HEK293 (cell line): ENCODE measurements around the gene TMEM167B.

Source experiments
- FEZF1 ChIP-seq: fragments of 450-650 bp; formaldehyde crosslinking; IDR thresholded peaks from 2 replicates; pipeline ENCODE4 v1.5.1; 2016; ENCODE audit warnings: missing biosample characterization, missing genetic modification characterization
- KLF1 ChIP-seq: fragments of 450-650 bp; formaldehyde crosslinking; IDR thresholded peaks from 2 replicates; pipeline ENCODE4 v1.5.1; 2016; ENCODE audit warnings: missing biosample characterization, missing genetic modification characterization
- PATZ1 ChIP-seq: fragments of 450-650 bp; formaldehyde crosslinking; IDR thresholded peaks from 2 replicates; pipeline ENCODE4 v1.5.1; 2016; ENCODE audit warnings: missing biosample characterization, missing genetic modification characterization
- PRDM10 ChIP-seq: fragments of 450-650 bp; formaldehyde crosslinking; IDR thresholded peaks from 2 replicates; pipeline ENCODE4 v1.5.1; 2016; ENCODE audit warnings: missing biosample characterization, missing genetic modification characterization
- TCF7L2 ChIP-seq: IDR thresholded peaks from 2 replicates; pipeline ENCODE4 v1.6.1; 2011; ENCODE audit warnings: low read depth, mild to moderate bottlenecking, inconsistent platforms, low read length, moderate library complexity, borderline replicate concordance
- ZBTB26 ChIP-seq: fragments of 450-650 bp; formaldehyde crosslinking; optimal IDR thresholded peaks from 2 replicates; pipeline ENCODE3; 2016; ENCODE audit warnings: missing biosample characterization, mild to moderate bottlenecking, missing genetic modification characterization
- ZEB2 ChIP-seq: fragments of 450-650 bp; formaldehyde crosslinking; IDR thresholded peaks from 2 replicates; pipeline ENCODE4 v1.5.1; 2016; ENCODE audit warnings: missing biosample characterization, missing genetic modification characterization
- ZNF335 ChIP-seq: fragments of 450-650 bp; formaldehyde crosslinking; conservative IDR thresholded peaks from 2 replicates; pipeline ENCODE4 v1.5.1; 2016; ENCODE audit warnings: missing biosample characterization, missing genetic modification characterization
- ZNF398 ChIP-seq: fragments of 450-650 bp; formaldehyde crosslinking; IDR thresholded peaks from 2 replicates; pipeline ENCODE4 v1.5.1; 2017; ENCODE audit warnings: missing biosample characterization, missing genetic modification characterization
- ZNF488 ChIP-seq: fragments of 450-650 bp; formaldehyde crosslinking; IDR thresholded peaks from 2 replicates; pipeline ENCODE4 v1.5.1; 2016; ENCODE audit warnings: missing biosample characterization, missing genetic modification characterization
- ZNF600 ChIP-seq: fragments of 450-650 bp; formaldehyde crosslinking; IDR thresholded peaks from 2 replicates; pipeline ENCODE4 v1.5.1; 2016; ENCODE audit warnings: missing biosample characterization, missing genetic modification characterization
- ZNF639 ChIP-seq: fragments of 450-650 bp; formaldehyde crosslinking; IDR thresholded peaks from 2 replicates; pipeline ENCODE4 v1.5.1; 2016; ENCODE audit warnings: missing biosample characterization, missing genetic modification characterization
- ZNF654 ChIP-seq: fragments of 450-650 bp; formaldehyde crosslinking; IDR thresholded peaks from 2 replicates; pipeline ENCODE4 v1.5.1; 2016; ENCODE audit warnings: low read depth, missing biosample characterization, missing genetic modification characterization
- ZNF660 ChIP-seq: fragments of 450-650 bp; IDR thresholded peaks from 2 replicates; pipeline ENCODE4 v1.5.1; 2018; ENCODE audit warnings: missing biosample characterization, mild to moderate bottlenecking, missing genetic modification characterization
- ZNF747 ChIP-seq: fragments of 450-650 bp; formaldehyde crosslinking; IDR thresholded peaks from 2 replicates; pipeline ENCODE4 v1.5.1; 2016; ENCODE audit warnings: missing biosample characterization, missing genetic modification characterization
- ZNF76 ChIP-seq: fragments of 450-650 bp; formaldehyde crosslinking; IDR thresholded peaks from 2 replicates; pipeline ENCODE4; 2016; ENCODE audit warnings: low read depth, missing biosample characterization, missing genetic modification characterization, borderline replicate concordance
- ZSCAN30 ChIP-seq: fragments of 450-650 bp; IDR thresholded peaks from 2 replicates; pipeline ENCODE4 v1.5.1; 2018; ENCODE audit warnings: missing biosample characterization, mild to moderate bottlenecking, missing genetic modification characterization, moderate library complexity
- ZXDB ChIP-seq: fragments of 450-650 bp; formaldehyde crosslinking; IDR thresholded peaks from 2 replicates; pipeline ENCODE4 v1.5.1; 2016; ENCODE audit warnings: missing biosample characterization, missing genetic modification characterization

The TMEM167B gene

GRCh38 chr1:109112652-109113285, 22.2 kb downstream of the TMEM167B start (continued):
- peak; percentile 29; the same call in 1 of the 2 replicates for TF ChIP-seq PATZ1 (tag by site-specific recombination)
- TF ChIP-seq ZXDB (tag by site-specific recombination): 0 out of 2 replicates have a peak, but pooled peaks have one; percentile 31
- TF ChIP-seq ZBTB26 (tag by site-specific recombination): peak; percentile 17
- TF ChIP-seq ZNF639 (tag by site-specific recombination): no peak
- TF ChIP-seq ZNF660 (tag by site-specific recombination): peak; percentile 85
- TF ChIP-seq ZEB2 (tag by site-specific recombination): peak; percentile 37; the same call in 1 of the 2 replicates
- TF ChIP-seq ZNF76 (tag by site-specific recombination): 0 out of 2 replicates have a peak, but pooled peaks have one; percentile 26
- no peak for TF ChIP-seq ZNF747 (tag by site-specific recombination)
- no peak for TF ChIP-seq FEZF1 (tag by site-specific recombination)
- peak; percentile 13; the same call in 1 of the 2 replicates for TF ChIP-seq PRDM10
- TF ChIP-seq ZNF600 (tag by site-specific recombination): peak; percentile 47; the same call in 1 of the 2 replicates
- TF ChIP-seq KLF1 (tag by site-specific recombination): no peak
- TF ChIP-seq ZSCAN30 (tag by site-specific recombination): peak; percentile 87
- no peak for TF ChIP-seq TCF7L2
- no peak for TF ChIP-seq ZNF398 (tag by site-specific recombination)
- TF ChIP-seq ZNF488 (tag by site-specific recombination): no peak
- TF ChIP-seq ZNF654 (tag by site-specific recombination): peak; percentile 79
- TF ChIP-seq ZNF335 (tag by site-specific recombination): peak; percentile 49
